ENCODE results near the gene CBARP. TPM values are rescaled to one million over a fixed set of nuclear protein-coding genes. Genes with fewer than 3 reads are reported as not detected.

The CBARP gene
- total RNA-seq, 1 experiment from 2014 or later: 23.8 TPM

DNA sequence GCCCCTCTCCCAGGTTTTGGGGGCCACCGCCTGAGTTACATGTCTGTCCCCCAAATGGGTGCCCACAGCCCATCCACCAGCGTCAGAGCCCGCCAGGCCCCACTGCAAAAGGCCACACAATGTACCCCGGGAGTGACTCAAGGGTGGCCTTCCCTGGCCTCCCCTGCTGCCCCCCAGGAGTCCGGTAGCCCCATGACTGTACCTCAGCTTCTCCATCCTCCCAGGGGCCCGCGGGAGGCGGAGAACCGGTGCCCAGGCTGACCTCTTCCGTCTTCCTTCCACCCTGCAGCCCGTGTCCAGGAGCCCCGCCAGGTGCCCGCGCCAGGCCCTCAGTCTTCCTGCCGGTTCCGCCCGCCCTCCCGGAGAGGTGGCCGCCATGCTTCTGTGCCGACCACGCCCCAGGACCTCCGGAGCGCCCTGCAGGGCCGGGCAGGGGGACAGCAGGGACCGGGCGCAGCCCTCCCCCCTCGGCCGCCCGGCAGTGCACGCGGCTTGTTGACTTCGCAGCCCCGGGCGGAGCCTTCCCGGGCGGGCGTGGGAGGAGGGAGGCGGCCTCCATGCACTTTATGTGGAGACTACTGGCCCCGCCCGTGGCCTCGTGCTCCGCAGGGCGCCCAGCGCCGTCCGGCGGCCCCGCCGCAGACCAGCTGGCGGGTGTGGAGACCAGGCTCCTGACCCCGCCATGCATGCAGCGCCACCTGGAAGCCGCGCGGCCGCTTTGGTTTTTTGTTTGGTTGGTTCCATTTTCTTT, 10.3 kb downstream of the CBARP start:
- RAD21 ChIA-PET (ENCODE audit: low non-redundant PET in 1 of 2, low total read pairs in 2 of 2, uncharacterized antibody in 2 of 2, unreplicated experiment in 2 of 2): no interaction called here
- Histone ChIP-seq H3K27ac (ENCODE audit: low read depth, low read length) (peak overlapping the region; percentile 92), H3K4me1 (ENCODE audit: control insufficient read depth in 1 of 2, insufficient read depth in 2 of 2, low read length in 2 of 2) (peaks cover 17 to 35% of the 10 kb centered on the region in 2 experiments), H2AFZ (ENCODE audit: low read depth, low read length, poor library complexity, severe bottlenecking) (no peak overlapping the region), H4K20me1 (ENCODE audit: insufficient read depth) (no peaks in the 10 kb centered on the region), H3K36me3 (ENCODE audit: control insufficient read depth in 1 of 2, insufficient read depth in 2 of 2, low read length in 2 of 2) (no peaks in the 10 kb centered on the region; a peak in 1 of 4 replicates), H3K4me2 (ENCODE audit: low read length) (peak overlapping the region; percentile 66), H3K9me3 (ENCODE audit: control insufficient read depth in 1 of 2, insufficient read depth in 1 of 2, low read depth in 1 of 2, low read length in 2 of 2) (no peaks in the 10 kb centered on the region), H3K4me3 (replicated peaks in 1 of 2; ENCODE audit: low read depth in 1 of 2, low read length in 2 of 2) (no peak overlapping the region; a peak in 1 of 4 replicates), H3K9ac (ENCODE audit: low read length) (peak overlapping the region; percentile 47), H3K9me2 (ENCODE audit: insufficient read depth) (no peaks in the 10 kb centered on the region), H3K79me2 (ENCODE audit: insufficient read depth, low read length) (no peaks in the 10 kb centered on the region; the same call in 1 of the 2 replicates), H3K27me3 (ENCODE audit: insufficient read depth, low read length) (no peaks in the 10 kb centered on the region)
- DNase-seq (ENCODE audit: low read depth, low spot score): peak; percentile 46
- no TSS peak for BruUV-seq (replicated peaks)
- intact Hi-C loops (cut with micrococcal nuclease): no loop called here
- peak; percentile 72 for ATAC-seq
- POLR2A ChIA-PET: interaction anchor here (0.7 to 1.1 kb wide), 2 partner anchors 9 to 41 kb away, joined by 3 to 4 read pairs; partner anchors contain the start of gene CIRBP
- CTCF ChIA-PET: interaction anchor here (0.6 to 1.3 kb wide), 4 partner anchors 8 to 114 kb away, joined by 3 to 5 read pairs (median 3); no protein-coding TSS in a partner anchor
- TF ChIP-seq, protein P1, sequence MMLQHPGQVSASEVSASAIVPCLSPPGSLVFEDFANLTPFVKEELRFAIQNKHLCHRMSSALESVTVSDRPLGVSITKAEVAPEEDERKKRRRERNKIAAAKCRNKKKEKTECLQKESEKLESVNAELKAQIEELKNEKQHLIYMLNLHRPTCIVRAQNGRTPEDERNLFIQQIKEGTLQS (IDR thresholded peaks at IDR 0.05): no peak
- TF ChIP-seq RAD21 (IDR thresholded peaks at IDR 0.05; ENCODE audit: low read depth) (no peak), POLR2AphosphoS5 (IDR thresholded peaks at IDR 0.05; ENCODE audit: low read depth, low read length) (peak; percentile 49; the same call in 1 of the 2 replicates), YY1 (IDR thresholded peaks at IDR 0.05; ENCODE audit: extremely low read depth, insufficient replicate concordance, low read depth, low read length) (peak; percentile 2), EGR1 (IDR thresholded peaks at IDR 0.05; ENCODE audit: low read depth) (peak; percentile 93)
- TF ChIP-seq, protein P2, sequence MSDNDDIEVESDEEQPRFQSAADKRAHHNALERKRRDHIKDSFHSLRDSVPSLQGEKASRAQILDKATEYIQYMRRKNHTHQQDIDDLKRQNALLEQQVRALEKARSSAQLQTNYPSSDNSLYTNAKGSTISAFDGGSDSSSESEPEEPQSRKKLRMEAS (IDR thresholded peaks at IDR 0.05): peak; percentile 92
- TF ChIP-seq, protein P3, sequence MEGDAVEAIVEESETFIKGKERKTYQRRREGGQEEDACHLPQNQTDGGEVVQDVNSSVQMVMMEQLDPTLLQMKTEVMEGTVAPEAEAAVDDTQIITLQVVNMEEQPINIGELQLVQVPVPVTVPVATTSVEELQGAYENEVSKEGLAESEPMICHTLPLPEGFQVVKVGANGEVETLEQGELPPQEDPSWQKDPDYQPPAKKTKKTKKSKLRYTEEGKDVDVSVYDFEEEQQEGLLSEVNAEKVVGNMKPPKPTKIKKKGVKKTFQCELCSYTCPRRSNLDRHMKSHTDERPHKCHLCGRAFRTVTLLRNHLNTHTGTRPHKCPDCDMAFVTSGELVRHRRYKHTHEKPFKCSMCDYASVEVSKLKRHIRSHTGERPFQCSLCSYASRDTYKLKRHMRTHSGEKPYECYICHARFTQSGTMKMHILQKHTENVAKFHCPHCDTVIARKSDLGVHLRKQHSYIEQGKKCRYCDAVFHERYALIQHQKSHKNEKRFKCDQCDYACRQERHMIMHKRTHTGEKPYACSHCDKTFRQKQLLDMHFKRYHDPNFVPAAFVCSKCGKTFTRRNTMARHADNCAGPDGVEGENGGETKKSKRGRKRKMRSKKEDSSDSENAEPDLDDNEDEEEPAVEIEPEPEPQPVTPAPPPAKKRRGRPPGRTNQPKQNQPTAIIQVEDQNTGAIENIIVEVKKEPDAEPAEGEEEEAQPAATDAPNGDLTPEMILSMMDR (IDR thresholded peaks at IDR 0.05 in 2 of 3, conservative IDR thresholded peaks at IDR 0.05 in 1 of 3; ENCODE audit: borderline replicate concordance in 1 of 3, insufficient read depth in 1 of 3, low read depth in 2 of 3, low read length in 2 of 3): peak in 1 of 3 experiments; percentile 27; a peak in 2 of 6 replicates
